ENCODE measurements around the gene BRSK2.

The BRSK2 gene

GRCh38 chr11:1455032-1455762 is 65.5 kb downstream of the BRSK2 start:
- no peak for DNase-seq

GRCh38 chr11:1455763-1456060 is 66.0 kb downstream of the BRSK2 start:
- no peak for DNase-seq

GRCh38 chr11:1456176-1456575 is 66.4 kb downstream of the BRSK2 start:
- no peak for DNase-seq

- DNase-seq = no peak
These were observed 67.0 kb downstream of the BRSK2 start for GRCh38 chr11:1456596-1457325.

- DNase-seq = no peak
These were observed 67.6 kb downstream of the BRSK2 start for GRCh38 chr11:1457326-1457680.

- no peak for DNase-seq
These were observed 68.1 kb downstream of the BRSK2 start for GRCh38 chr11:1457856-1458255.

GRCh38 chr11:1458340-1459218 is 68.8 kb downstream of the BRSK2 start:
- DNase-seq = no peak

- DNase-seq = no peak
These were observed 69.5 kb downstream of the BRSK2 start for GRCh38 chr11:1459219-1459575.

GRCh38 chr11:1459764-1460395 is 70.1 kb downstream of the BRSK2 start:
- no peak for DNase-seq

- DNase-seq = no peak
These were observed 70.8 kb downstream of the BRSK2 start for GRCh38 chr11:1460396-1460985.

GRCh38 chr11:1460986-1461825 is 71.5 kb downstream of the BRSK2 start:
- no peak for DNase-seq

GRCh38 chr11:1461826-1462697 is 72.3 kb downstream of the BRSK2 start:
- DNase-seq = no peak

- DNase-seq = no peak
These were observed 72.9 kb downstream of the BRSK2 start for GRCh38 chr11:1462698-1462975.

- DNase-seq = no peak
These were observed 73.3 kb downstream of the BRSK2 start for GRCh38 chr11:1463056-1463455.

- DNase-seq = no peak
These were observed 77.0 kb downstream of the BRSK2 start for GRCh38 chr11:1466784-1467183.

- no peak for DNase-seq
These were observed 77.5 kb downstream of the BRSK2 start for GRCh38 chr11:1467270-1467669.

GRCh38 chr11:1468002-1468401 is 78.3 kb downstream of the BRSK2 start:
- no peak for DNase-seq

- no peak for DNase-seq
These were observed 78.8 kb downstream of the BRSK2 start for GRCh38 chr11:1468473-1469066.

- DNase-seq = no peak
These were observed 79.7 kb downstream of the BRSK2 start for GRCh38 chr11:1469287-1469910.

GRCh38 chr11:1469911-1470680 is 80.4 kb downstream of the BRSK2 start:
- DNase-seq = no peak

Data from activated CD4-positive, alpha-beta T cell treated with anti-CD3 and anti-CD28 coated beads for 4 hours (primary cell).